ENCODE results near the gene CCAR1.
"Not testable (repeated sequence)": the region's sequence is repeated elsewhere in the genome, so short reads cannot be mapped to it uniquely, and the experiment has no call there.

Gene CCAR1

DNA sequence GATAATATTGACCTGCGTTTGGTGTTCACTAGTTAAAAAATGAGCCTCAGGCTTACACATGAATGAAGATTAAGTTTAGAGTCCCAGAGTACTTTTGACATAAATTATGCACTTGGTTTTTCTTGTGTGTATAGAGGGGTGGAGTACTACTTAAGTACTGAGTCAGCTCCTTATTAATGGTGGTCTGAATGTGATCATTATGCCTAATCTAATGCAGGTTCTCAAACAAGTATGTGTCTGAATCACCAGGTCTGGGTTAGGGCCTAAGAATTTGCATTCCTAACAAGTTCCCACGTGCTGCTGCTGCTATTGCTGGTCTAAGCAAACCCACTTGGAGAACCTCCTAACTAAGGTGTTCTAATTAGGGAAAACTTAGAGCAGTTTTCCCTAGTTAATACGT, 75.6 kb downstream of the CCAR1 start:
- DNase-seq (ENCODE audit: low read depth): peak; percentile 71
- TF ChIP-seq, protein P1, sequence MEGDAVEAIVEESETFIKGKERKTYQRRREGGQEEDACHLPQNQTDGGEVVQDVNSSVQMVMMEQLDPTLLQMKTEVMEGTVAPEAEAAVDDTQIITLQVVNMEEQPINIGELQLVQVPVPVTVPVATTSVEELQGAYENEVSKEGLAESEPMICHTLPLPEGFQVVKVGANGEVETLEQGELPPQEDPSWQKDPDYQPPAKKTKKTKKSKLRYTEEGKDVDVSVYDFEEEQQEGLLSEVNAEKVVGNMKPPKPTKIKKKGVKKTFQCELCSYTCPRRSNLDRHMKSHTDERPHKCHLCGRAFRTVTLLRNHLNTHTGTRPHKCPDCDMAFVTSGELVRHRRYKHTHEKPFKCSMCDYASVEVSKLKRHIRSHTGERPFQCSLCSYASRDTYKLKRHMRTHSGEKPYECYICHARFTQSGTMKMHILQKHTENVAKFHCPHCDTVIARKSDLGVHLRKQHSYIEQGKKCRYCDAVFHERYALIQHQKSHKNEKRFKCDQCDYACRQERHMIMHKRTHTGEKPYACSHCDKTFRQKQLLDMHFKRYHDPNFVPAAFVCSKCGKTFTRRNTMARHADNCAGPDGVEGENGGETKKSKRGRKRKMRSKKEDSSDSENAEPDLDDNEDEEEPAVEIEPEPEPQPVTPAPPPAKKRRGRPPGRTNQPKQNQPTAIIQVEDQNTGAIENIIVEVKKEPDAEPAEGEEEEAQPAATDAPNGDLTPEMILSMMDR (IDR thresholded peaks at IDR 0.05; ENCODE audit: insufficient read depth, low read depth, low read length, missing control alignments): no peak
- H3K4me3 ChIP-seq (ENCODE audit: low read length): no peak overlapping the region

DNA sequence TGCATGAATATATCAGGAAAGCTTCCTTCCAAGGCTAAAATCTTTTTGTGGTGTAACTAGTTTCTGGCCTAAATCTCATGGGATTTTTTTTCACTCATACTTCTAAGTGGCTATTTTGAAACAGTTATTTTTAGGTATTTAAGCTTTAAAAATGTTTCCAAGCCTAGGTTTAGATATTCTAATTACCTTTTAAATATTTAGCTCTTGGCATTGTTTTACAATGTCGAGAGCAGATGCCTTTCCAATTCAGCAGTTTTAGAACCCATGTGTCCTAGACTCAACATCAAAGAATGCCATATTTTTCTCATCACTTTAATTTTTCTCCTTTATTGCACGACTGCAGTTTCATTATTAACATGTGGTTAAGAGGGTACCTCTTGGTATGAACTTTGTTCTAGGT, 79.2 kb downstream of the CCAR1 start:
- DNase-seq (ENCODE audit: low read depth): no peak
- TF ChIP-seq, protein P1 (IDR thresholded peaks at IDR 0.05; ENCODE audit: insufficient read depth, low read depth, low read length, missing control alignments): no peak
- no peak overlapping the region for H3K4me3 ChIP-seq (ENCODE audit: low read length)

DNA sequence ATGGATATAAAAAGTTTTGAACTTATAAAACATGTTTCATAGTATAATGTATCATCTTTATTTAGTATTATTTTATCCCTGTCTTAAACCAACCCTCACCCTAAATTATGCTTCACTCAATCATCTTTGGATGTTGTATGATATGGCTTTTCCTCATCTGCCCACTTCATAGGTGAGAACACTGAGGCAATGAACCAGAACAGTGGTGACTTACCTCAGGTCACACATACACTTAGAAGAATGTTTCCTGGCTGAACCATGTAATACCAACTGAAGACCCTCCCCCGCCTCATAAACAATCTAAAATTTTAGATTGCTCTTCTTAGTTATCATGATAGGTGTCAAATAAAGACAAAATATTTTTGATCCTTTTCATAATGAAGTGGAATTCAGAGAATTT, 83.7 kb downstream of the CCAR1 start:
- no peak for DNase-seq (ENCODE audit: low read depth)
- TF ChIP-seq, protein P1 (IDR thresholded peaks at IDR 0.05; ENCODE audit: insufficient read depth, low read depth, low read length, missing control alignments): no peak
- H3K4me3 ChIP-seq (ENCODE audit: low read length): no peak overlapping the region

DNA sequence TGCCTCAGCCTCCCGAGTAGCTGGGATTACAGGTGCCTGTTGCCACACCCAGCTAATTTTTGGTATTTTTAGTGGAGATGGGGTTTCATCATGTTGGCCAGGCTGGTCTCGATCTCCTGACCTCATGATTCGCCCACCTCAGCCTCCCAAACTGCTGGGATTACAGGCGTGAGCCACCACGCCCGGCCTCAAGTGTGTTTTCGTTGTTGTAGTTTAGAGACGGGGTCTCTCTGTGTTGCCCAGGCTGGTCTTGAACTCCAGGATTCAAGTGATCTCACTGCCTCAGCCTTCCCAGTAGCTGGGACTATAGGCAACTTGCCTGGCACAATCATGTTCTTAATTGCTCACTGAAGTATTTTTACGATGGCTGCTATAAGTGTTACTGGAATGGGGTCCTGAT, 89.8 kb downstream of the CCAR1 start:
- H3K4me3 ChIP-seq (ENCODE audit: low read length); DNase-seq (ENCODE audit: low read depth): not testable (repeated sequence)

DNA sequence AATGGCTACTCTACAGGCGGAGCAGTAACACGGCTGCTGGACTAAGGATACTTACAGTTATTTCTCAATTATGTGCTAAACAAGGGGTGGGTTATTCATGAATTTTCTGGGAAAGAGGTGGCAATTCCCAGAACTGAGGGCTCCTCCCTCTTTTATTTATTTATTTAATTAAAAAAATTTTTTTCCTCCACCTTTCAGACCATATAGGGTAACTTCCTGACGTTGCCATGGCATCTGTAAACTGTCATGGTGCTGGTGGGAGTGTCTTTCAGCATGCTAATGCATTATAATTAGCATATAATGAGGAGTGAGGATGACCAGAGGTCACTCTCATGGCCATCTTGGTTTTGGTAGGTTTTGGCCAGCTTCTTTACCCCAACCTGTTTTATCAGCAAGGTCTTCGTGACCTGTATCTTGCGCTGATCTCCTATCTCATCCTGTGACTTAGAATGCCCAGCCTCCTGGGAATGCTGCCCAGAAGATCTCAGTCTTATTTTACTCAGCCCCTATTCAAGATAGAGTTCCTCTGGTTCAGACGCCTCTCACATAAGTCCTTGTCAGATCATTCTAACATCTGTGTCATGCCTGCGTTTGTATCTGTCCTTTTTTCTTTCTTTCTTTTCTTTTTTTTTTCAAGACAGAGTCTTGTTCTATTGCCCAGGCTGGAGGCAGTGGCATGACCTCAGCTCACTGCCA, 90.4 kb downstream of the CCAR1 start:
- DNase-seq (ENCODE audit: low read depth): no peak
- H3K4me3 ChIP-seq (ENCODE audit: low read length): no peak overlapping the region
- TF ChIP-seq, protein P1 (IDR thresholded peaks at IDR 0.05; ENCODE audit: insufficient read depth, low read depth, low read length, missing control alignments): no peak

DNA sequence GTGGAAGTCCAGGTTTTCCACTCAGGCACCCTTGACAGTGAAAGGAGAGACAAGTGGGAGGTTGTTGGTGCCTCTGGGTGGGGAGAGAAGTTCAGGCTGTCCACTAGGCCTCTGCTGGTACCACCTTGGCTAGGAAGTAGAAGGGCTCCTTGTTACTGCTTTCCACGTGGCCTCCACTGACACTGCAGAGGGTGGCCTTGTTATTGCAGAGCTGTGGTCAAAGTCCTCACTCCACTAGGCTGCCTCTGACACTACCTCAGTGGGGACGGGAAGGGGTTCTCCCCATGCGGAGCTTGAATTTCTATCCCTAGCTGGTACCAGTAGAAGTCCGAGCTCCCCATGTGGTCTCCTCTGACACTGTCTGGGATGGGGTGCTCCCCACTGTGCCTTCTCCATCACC, 91.4 kb downstream of the CCAR1 start:
- DNase-seq (ENCODE audit: low read depth): no peak
- TF ChIP-seq, protein P1 (IDR thresholded peaks at IDR 0.05; ENCODE audit: insufficient read depth, low read depth, low read length, missing control alignments): no peak
- H3K4me3 ChIP-seq (ENCODE audit: low read length): no peak overlapping the region

DNA sequence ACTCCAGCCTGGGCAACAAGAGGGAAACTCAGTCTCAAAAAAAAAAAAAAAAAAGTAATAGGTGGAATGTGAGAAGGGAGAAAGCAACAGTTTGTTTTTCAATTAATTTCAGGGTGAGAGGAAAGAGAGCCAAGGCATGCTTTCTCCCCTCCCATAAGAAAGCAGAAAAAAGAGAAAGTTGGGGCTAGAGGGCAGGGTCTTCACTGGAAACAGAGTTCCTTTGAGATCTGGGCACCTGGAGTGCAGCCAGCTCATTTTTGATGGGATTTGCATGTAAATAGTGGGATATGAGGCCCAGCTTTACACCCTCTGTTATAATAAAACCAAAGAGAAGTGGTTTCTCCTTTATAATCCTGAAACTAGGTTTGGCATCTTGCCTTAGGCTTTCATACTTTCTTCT, 92.5 kb downstream of the CCAR1 start:
- DNase-seq (ENCODE audit: low read depth): no peak
- H3K4me3 ChIP-seq (ENCODE audit: low read length): no peak overlapping the region
- TF ChIP-seq, protein P1 (IDR thresholded peaks at IDR 0.05; ENCODE audit: insufficient read depth, low read depth, low read length, missing control alignments): no peak

All from epithelial cell of esophagus (primary cell).